Measurements from ENCODE around the gene SRSF1.
"Not testable (repeated sequence)": the region's sequence is repeated elsewhere in the genome, so short reads cannot be mapped to it uniquely, and the experiment has no call there.

Gene SRSF1

GRCh38 chr17:57988301-57989250, 18.5 kb downstream of the SRSF1 start:
- DNase-seq: peak; percentile 51

- DNase-seq: peak; percentile 73
Measured at GRCh38 chr17:57987581-57988300, 19.3 kb downstream of the SRSF1 start, which contains the start of gene VEZF1. Gene VEZF1, minus strand, starts transcription at chr17:57988254. Its CDS starts 143 bp downstream, at chr17:57988111.

GRCh38 chr17:57986841-57987580, 20.0 kb downstream of the SRSF1 start:
- DNase-seq: peak; percentile 66

GRCh38 chr17:57985675-57985974, 21.4 kb downstream of the SRSF1 start:
- peak; percentile 72 for DNase-seq

GRCh38 chr17:57984936-57985674, 21.9 kb downstream of the SRSF1 start:
- DNase-seq: no peak

- DNase-seq: peak; percentile 24
Measured at GRCh38 chr17:57984261-57984890, 22.7 kb downstream of the SRSF1 start.

- DNase-seq: no peak
Measured at GRCh38 chr17:57983446-57983845, 23.6 kb downstream of the SRSF1 start.

GRCh38 chr17:57982452-57983170, 24.4 kb downstream of the SRSF1 start:
- DNase-seq: no peak

GRCh38 chr17:57980522-57980921, 26.5 kb downstream of the SRSF1 start:
- DNase-seq: no peak

- DNase-seq: no peak
Measured at GRCh38 chr17:57979076-57979475, 28.0 kb downstream of the SRSF1 start.

GRCh38 chr17:57976594-57976993, 30.5 kb downstream of the SRSF1 start:
- no peak for DNase-seq

GRCh38 chr17:57975044-57975443, 32.0 kb downstream of the SRSF1 start:
- peak; percentile 46 for DNase-seq

- DNase-seq: not testable (repeated sequence)
Measured at GRCh38 chr17:57974053-57974824, 32.8 kb downstream of the SRSF1 start.

- DNase-seq: no peak
Measured at GRCh38 chr17:57972151-57972550, 34.9 kb downstream of the SRSF1 start.

- DNase-seq: no peak
Measured at GRCh38 chr17:57971572-57971971, 35.5 kb downstream of the SRSF1 start.

GRCh38 chr17:57970710-57971109, 36.3 kb downstream of the SRSF1 start:
- DNase-seq: no peak

GRCh38 chr17:57968456-57968855, 38.6 kb downstream of the SRSF1 start:
- no peak for DNase-seq

GRCh38 chr17:57966875-57967274, 40.2 kb downstream of the SRSF1 start:
- no peak for DNase-seq

- DNase-seq: no peak
Measured at GRCh38 chr17:57966246-57966645, 40.8 kb downstream of the SRSF1 start.

GRCh38 chr17:57965521-57966160, 41.4 kb downstream of the SRSF1 start:
- no peak for DNase-seq

All from NCI-H226 (cell line).